ENCODE data around the gene WDR41.

GRCh38 chr5:77452351-77452750 is 39.8 kb downstream of the WDR41 start:
- TF ChIP-seq POLR2A (IDR thresholded peaks at IDR 0.05) (no peak), EP300 (IDR thresholded peaks at IDR 0.05) (no peak)

All from tibial nerve (tissue), 3 donors.